Activated T-cell treated with anti-CD3 and anti-CD28 coated beads, Interleukin-2, amount 50 U/mL, for 72 hours (primary cell): Measurements from ENCODE around the gene FHOD3. TPM values are rescaled to one million over a fixed set of nuclear protein-coding genes. Genes with fewer than 3 reads are reported as not detected.

Experiments
- ATAC-seq, 2 donors: fragments of 150-1000 bp; cut with Tn5 transposase; replicated peaks in 1 of 2; 2 replicates each; pipeline ENCODE4 v1.10.0; 2021; ENCODE audit warnings: moderate library complexity in 2 of 2, mild to moderate bottlenecking in 1 of 2
- DNase-seq, 2 donors: peaks; one replicate each; pipeline ENCODE4 v3.0.0; 2021 to 2022; ENCODE audit warnings: mixed read lengths in 1 of 2
- H3K27ac Mint-ChIP-seq: one replicate; pipeline ENCODE4 v1.8.0; 2022; ENCODE audit warnings: mild to moderate bottlenecking, moderate library complexity, mixed read lengths
- H3K27me3 Mint-ChIP-seq: one replicate; pipeline ENCODE4 v1.8.0; 2022; ENCODE audit warnings: low read depth, mixed read lengths
- H3K36me3 Mint-ChIP-seq, 2 donors: one replicate each; pipeline ENCODE4 v1.8.0; 2022; ENCODE audit warnings: mixed read lengths in 2 of 2, mild to moderate bottlenecking in 1 of 2; ENCODE audit not compliant: insufficient read depth in 2 of 2
- H3K4me1 Mint-ChIP-seq: one replicate; pipeline ENCODE4 v1.8.0; 2022; ENCODE audit warnings: low read depth, mixed read lengths
- H3K4me3 Mint-ChIP-seq, 2 donors: one replicate each; pipeline ENCODE4 v1.8.0; 2022; ENCODE audit warnings: mild to moderate bottlenecking in 2 of 2, mixed read lengths in 2 of 2, moderate library complexity in 2 of 2
- H3K9me3 Mint-ChIP-seq, 2 donors: one replicate each; pipeline ENCODE4 v1.8.0; 2022; ENCODE audit warnings: mixed read lengths in 2 of 2
- total RNA-seq, 2 donors: library from RNA; stranded (reverse); gene quantifications; one replicate each; pipeline ENCODE4 v1.2.3, GENCODE V29; 2022

The FHOD3 gene
- total RNA-seq, 2 donors from 2014 or later, result 0.28 TPM; not detected in 1

DNA sequence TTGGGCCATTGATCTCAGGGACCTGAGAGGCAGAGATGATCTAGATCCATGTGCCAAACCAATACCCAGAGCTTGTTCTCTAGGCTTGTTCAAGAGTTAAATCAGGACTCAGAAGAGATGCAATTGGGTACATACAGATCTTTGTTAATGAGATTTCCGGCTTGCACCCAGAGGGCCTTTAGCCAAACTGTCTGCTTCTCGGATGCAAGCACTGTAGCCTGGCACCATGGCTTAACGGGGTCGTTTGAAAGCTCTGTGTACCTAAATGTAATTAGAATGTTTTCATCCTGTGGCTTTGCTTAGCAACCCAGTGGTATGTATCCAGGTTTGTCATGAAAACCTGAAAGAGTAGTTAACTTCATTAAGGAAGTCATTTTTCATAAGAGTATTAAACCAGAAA, 437.1 kb downstream of the FHOD3 start:
- Mint-ChIP-seq H3K9me3 (peaks cover 0 to 3% of the 10 kb centered on the region in 2 donors), H3K27ac (no peak overlapping the region), H3K27me3 (peaks cover 5% of the 10 kb centered on the region), H3K36me3 (peaks cover 0 to 2% of the 10 kb centered on the region in 2 donors), H3K4me3 (no peak overlapping the region), H3K4me1 (no peaks in the 10 kb centered on the region)
- ATAC-seq (no peak), DNase-seq (no peak)

DNA sequence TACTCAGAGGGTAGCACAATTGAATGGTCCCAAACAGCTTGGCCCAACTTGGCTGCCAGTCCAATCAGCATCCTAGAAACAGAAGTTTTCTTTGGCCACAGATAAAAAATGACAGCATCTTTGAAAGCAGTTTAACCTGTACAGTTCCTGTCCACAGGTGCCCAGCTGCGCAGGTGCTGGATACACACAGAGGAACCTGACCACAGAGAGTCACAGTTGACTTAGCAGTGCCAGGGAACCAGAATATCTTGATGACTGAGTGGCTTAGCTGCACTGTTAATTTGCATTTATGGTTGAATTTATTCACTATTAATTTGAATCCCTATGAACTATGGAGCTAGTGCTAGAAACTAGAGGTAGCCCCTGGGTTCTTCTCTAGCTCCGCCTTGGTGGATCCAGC, 437.6 kb downstream of the FHOD3 start:
- H3K27ac Mint-ChIP-seq, result no peak overlapping the region
- DNase-seq, result no peak
- H3K4me1 Mint-ChIP-seq, result no peaks in the 10 kb centered on the region
- H3K27me3 Mint-ChIP-seq, result peaks cover 5% of the 10 kb centered on the region
- H3K36me3 Mint-ChIP-seq, result peaks cover 0 to 2% of the 10 kb centered on the region in 2 donors
- no peak for ATAC-seq
- H3K4me3 Mint-ChIP-seq, result no peak overlapping the region
- peaks cover 0 to 3% of the 10 kb centered on the region in 2 donors for H3K9me3 Mint-ChIP-seq

DNA sequence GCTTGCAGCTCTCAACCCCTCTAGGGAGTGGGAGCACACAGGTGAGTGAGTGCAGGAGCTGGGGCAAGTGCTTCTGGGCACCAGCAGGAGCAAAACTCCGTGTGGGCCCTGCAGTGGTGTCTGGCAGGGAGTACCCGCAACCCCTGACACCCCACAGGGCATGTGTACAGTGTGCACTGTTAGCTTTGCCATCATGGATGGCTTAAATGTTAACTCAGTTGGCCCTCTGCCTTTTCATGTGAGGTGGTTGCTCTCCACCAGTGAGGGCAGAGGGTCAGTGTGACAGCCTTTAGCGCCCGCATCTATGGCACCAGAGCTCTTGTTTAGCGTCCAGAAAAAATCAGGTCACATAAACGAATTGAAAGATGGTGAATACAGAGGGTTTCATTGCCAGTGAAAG, 438.6 kb downstream of the FHOD3 start:
- Mint-ChIP-seq H3K4me1 (no peaks in the 10 kb centered on the region), H3K27me3 (peaks cover 9% of the 10 kb centered on the region), H3K9me3 (peaks cover 0 to 3% of the 10 kb centered on the region in 2 donors), H3K27ac (no peak overlapping the region), H3K4me3 (no peak overlapping the region), H3K36me3 (peaks cover 0 to 2% of the 10 kb centered on the region in 2 donors)
- DNase-seq, result no peak
- ATAC-seq, result no peak

DNA sequence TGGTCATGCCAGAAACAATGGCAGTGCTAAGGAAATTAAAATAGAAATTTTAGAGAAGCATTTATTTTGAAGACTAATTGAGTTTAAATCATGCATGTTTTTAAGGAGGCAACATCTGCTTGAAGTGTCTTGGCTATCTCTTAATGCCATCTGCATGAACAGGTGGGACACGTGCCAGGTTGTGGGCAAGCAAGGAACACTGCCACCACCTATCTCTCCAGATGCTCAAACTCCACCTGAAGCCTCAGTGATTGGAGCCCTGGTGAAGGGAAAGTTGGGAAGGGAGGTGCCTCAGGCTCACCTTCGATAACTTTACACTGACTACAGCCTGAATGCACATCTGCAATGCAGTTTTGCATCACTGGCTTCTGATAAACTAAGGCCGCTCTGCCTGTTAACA, 439.8 kb downstream of the FHOD3 start:
- ATAC-seq (no peak), DNase-seq (no peak)
- Mint-ChIP-seq H3K9me3 (peaks cover 0 to 3% of the 10 kb centered on the region in 2 donors), H3K4me3 (no peak overlapping the region), H3K4me1 (no peaks in the 10 kb centered on the region), H3K27me3 (peaks cover 14% of the 10 kb centered on the region), H3K36me3 (peaks cover 0 to 2% of the 10 kb centered on the region in 2 donors), H3K27ac (no peak overlapping the region)

- Mint-ChIP-seq H3K27me3 (peaks cover 14% of the 10 kb centered on the region), H3K27ac (no peak overlapping the region), H3K4me3 (no peak overlapping the region), H3K9me3 (no peaks in the 10 kb centered on the region), H3K36me3 (no peaks in the 10 kb centered on the region), H3K4me1 (no peaks in the 10 kb centered on the region)
- DNase-seq (no peak), ATAC-seq (no peak)
These were observed 446.9 kb downstream of the FHOD3 start for GRCh38 chr18:36744261-36744876.

DNA sequence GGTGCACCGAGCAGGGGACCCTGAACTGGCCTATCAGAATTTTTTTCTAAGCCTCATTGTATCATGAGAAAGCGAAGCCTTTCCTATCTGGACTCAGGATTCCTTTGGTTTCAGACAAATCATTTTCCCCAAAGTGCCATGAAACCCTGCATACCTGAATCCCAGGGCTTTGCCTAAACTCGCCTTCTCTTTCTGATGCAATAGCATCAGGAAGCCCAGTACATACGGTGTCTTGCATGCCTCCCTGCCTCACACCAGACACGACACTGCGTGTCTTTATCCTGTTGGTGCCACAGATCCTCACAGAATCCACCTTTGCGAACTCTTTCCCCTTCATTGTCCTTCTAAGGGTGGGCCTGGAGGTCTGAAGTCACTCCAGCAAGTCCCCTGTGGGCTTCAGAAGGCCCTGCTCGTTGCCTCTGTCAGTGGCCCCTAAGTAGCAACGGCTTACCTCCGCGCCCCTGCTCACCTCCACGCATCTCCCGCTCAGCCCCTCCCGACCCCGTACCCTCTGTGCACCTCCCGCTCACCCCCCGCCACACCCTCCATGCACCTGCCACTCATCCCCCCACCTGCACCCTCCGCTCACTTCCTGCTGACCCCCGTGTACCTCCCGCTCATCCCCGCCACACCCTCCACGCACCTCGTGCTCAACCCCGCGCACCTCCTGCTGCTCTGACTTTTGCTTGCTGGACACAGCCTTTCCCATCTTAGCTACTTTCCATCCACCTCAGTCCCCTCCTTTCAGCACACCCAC, 447.9 kb downstream of the FHOD3 start:
- no peak for ATAC-seq

GRCh38 chr18:36752929-36753865, 455.7 kb downstream of the FHOD3 start:
- no peaks in the 10 kb centered on the region for H3K4me1 Mint-ChIP-seq
- no peaks in the 10 kb centered on the region for H3K36me3 Mint-ChIP-seq
- DNase-seq (no peak), ATAC-seq (no peak)
- H3K9me3 Mint-ChIP-seq, result peaks cover 0 to 3% of the 10 kb centered on the region in 2 donors
- peaks cover 18% of the 10 kb centered on the region for H3K27me3 Mint-ChIP-seq
- no peak overlapping the region for H3K4me3 Mint-ChIP-seq
- H3K27ac Mint-ChIP-seq, result no peak overlapping the region

More for the DNA sequence above, 447.9 kb downstream of the FHOD3 start:
- H3K27ac Mint-ChIP-seq, result no peak overlapping the region
- peaks cover 12% of the 10 kb centered on the region for H3K27me3 Mint-ChIP-seq
- DNase-seq, result no peak
- H3K4me1 Mint-ChIP-seq, result no peaks in the 10 kb centered on the region
- no peaks in the 10 kb centered on the region for H3K9me3 Mint-ChIP-seq
- no peak overlapping the region for H3K4me3 Mint-ChIP-seq
- H3K36me3 Mint-ChIP-seq, result no peaks in the 10 kb centered on the region

DNA sequence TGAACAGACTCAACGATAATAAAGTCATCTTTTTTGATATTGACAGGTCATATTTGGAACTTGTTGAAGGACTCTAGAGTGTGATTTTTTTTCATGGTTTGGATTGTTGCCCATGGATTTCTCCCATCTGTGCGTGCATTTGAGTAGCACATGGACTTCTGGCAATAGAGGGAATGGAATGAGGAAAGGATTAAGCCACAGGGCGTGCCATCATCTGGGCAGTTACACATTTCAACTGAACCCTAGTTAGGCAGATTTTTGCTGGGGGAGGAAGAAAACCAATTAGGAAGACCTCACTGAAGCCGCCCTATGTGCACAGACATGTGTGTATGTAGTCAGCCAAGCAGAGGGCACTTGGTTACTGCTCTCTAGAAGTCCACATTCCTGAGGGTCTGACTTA, 458.7 kb downstream of the FHOD3 start:
- H3K36me3 Mint-ChIP-seq, result no peaks in the 10 kb centered on the region
- DNase-seq (no peak), ATAC-seq (no peak)
- no peak overlapping the region for H3K27ac Mint-ChIP-seq
- H3K4me1 Mint-ChIP-seq, result no peaks in the 10 kb centered on the region
- peaks cover 18% of the 10 kb centered on the region for H3K27me3 Mint-ChIP-seq
- peaks cover 0 to 3% of the 10 kb centered on the region in 2 donors for H3K9me3 Mint-ChIP-seq
- H3K4me3 Mint-ChIP-seq, result no peak overlapping the region

GRCh38 chr18:36757081-36757480, 459.6 kb downstream of the FHOD3 start:
- Mint-ChIP-seq H3K27me3 (peaks cover 10% of the 10 kb centered on the region), H3K4me3 (no peak overlapping the region), H3K4me1 (peaks cover 4% of the 10 kb centered on the region), H3K27ac (no peak overlapping the region), H3K9me3 (no peaks in the 10 kb centered on the region), H3K36me3 (no peaks in the 10 kb centered on the region)
- DNase-seq, result no peak
- ATAC-seq, result no peak

DNA sequence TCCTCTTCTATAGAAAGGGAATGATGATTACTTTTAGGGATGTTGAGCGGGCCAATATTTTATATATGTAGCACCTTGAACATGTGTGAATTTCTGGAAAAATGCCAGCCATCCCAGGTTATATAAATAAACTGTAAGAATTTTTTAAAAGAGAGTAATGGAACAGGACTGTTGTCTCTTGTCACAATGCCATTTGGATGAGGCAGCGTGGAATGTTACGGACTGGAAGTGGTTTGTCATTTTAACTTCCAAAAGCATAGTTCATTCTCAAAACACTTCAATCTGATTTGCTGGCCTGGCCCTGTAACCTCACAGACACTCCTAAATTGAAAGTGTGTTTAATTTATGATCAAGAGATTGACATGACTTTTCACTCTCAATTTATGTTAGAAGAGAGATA, 460.5 kb downstream of the FHOD3 start:
- peaks cover 9% of the 10 kb centered on the region for H3K4me1 Mint-ChIP-seq
- no peak overlapping the region for H3K4me3 Mint-ChIP-seq
- ATAC-seq (no peak), DNase-seq (no peak)
- H3K27ac Mint-ChIP-seq, result no peak overlapping the region
- H3K9me3 Mint-ChIP-seq, result no peaks in the 10 kb centered on the region
- no peaks in the 10 kb centered on the region for H3K36me3 Mint-ChIP-seq
- H3K27me3 Mint-ChIP-seq, result peaks cover 9% of the 10 kb centered on the region

- no peaks in the 10 kb centered on the region for H3K9me3 Mint-ChIP-seq
- DNase-seq, result no peak
- no peak overlapping the region for H3K27ac Mint-ChIP-seq
- H3K4me1 Mint-ChIP-seq, result peaks cover 9% of the 10 kb centered on the region
- no peak overlapping the region for H3K4me3 Mint-ChIP-seq
- no peak for ATAC-seq
- no peaks in the 10 kb centered on the region for H3K36me3 Mint-ChIP-seq
- H3K27me3 Mint-ChIP-seq, result peaks cover 4% of the 10 kb centered on the region
These were observed 461.1 kb downstream of the FHOD3 start for GRCh38 chr18:36758623-36759022.

- no peaks in the 10 kb centered on the region for H3K27me3 Mint-ChIP-seq
- DNase-seq, result no peak
- peaks cover 9% of the 10 kb centered on the region for H3K4me1 Mint-ChIP-seq
- ATAC-seq, result no peak
- H3K4me3 Mint-ChIP-seq, result no peak overlapping the region
- H3K27ac Mint-ChIP-seq, result no peak overlapping the region
- no peaks in the 10 kb centered on the region for H3K36me3 Mint-ChIP-seq
- H3K9me3 Mint-ChIP-seq, result no peaks in the 10 kb centered on the region
These were observed 461.8 kb downstream of the FHOD3 start for GRCh38 chr18:36759167-36759776.

- Mint-ChIP-seq H3K27me3 (no peaks in the 10 kb centered on the region), H3K27ac (no peak overlapping the region), H3K4me1 (peaks cover 9% of the 10 kb centered on the region), H3K4me3 (no peak overlapping the region), H3K9me3 (no peaks in the 10 kb centered on the region), H3K36me3 (no peaks in the 10 kb centered on the region)
- ATAC-seq, result no peak
- DNase-seq, result no peak
These were observed 463.1 kb downstream of the FHOD3 start for GRCh38 chr18:36760598-36760997.
